ENCODE data around the gene ARHGEF2. TPM values are rescaled to one million over a fixed set of nuclear protein-coding genes. Genes with fewer than 3 reads are reported as not detected.

ARHGEF2 gene
- total and polyA plus RNA-seq, 2 of the 13 experiments (the other 11 are each of a cell fraction or from before 2014, with no cell fraction given), result 16.1 to 32.1 TPM

DNA sequence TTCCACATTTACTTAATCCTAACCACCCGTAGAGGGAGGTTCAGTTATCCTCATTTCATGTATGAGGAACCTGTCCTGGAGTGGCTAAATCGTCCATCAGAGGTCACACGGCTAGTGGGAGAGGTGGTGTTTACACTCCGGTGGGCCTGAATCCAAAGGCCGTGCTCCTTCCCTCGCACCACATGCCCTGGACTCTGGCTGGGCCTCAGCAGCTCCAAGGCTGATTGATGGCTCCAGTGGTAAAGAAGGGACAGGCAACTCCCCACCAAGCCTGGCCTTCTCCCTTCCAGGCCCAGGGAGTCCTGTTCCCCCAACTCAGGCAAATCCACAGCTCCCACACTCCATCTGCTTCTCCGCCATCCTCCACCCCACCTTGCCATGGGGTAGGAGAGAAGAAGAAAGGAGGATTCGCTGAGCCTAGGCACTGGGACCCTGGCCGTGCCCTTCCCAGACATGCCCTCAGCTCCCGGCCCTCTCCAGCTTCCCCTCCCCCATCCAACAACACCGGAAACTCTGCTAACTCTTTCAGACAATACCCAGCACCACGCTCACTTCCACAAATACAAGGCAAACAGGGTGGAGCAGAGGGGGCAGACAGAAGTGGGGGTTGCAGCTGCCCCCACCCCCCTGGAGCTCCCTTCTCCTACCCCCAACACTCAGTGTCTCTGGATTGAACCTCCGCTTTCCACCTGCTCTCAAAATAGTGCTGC is 10.9 kb downstream of the ARHGEF2 start (continued):
- TF ChIP-seq KIAA2018 (CRISPR knock-in tag; IDR thresholded peaks at IDR 0.05; ENCODE audit: borderline replicate concordance) (no peak), ZC3H13 (CRISPR knock-in tag; IDR thresholded peaks at IDR 0.05) (no peak), TEAD2 (CRISPR knock-in tag; IDR thresholded peaks at IDR 0.05) (no peak), ZNF781 (CRISPR knock-in tag; IDR thresholded peaks at IDR 0.05; ENCODE audit: borderline replicate concordance, not compliant biosample characterization) (no peak), ZNF121 (CRISPR knock-in tag; IDR thresholded peaks at IDR 0.05) (no peak), ARNT (IDR thresholded peaks at IDR 0.05) (no peak), ZNF331 (CRISPR knock-in tag; IDR thresholded peaks at IDR 0.05) (peak; percentile 67), TBX2 (CRISPR knock-in tag; IDR thresholded peaks at IDR 0.05; ENCODE audit: borderline replicate concordance) (peak; percentile 88), HCFC1 (IDR thresholded peaks at IDR 0.05; ENCODE audit: low read depth, low read length) (no peak), FOXP1 (IDR thresholded peaks at IDR 0.05) (no peak), FOXP1 (CRISPR knock-in tag; IDR thresholded peaks at IDR 0.05) (no peak), TOPORS (CRISPR knock-in tag; IDR thresholded peaks at IDR 0.05) (no peak), TARDBP (CRISPR knock-in tag; IDR thresholded peaks at IDR 0.05) (peak; percentile 57; the same call in 1 of the 2 replicates), ZNF703 (CRISPR knock-in tag; IDR thresholded peaks at IDR 0.05; ENCODE audit: borderline replicate concordance) (no peak), PHF5A (CRISPR knock-in tag; IDR thresholded peaks at IDR 0.05; ENCODE audit: low read depth, unreplicated experiment) (no peak), TMF1 (CRISPR knock-in tag; IDR thresholded peaks at IDR 0.05; ENCODE audit: low read depth) (no peak), RBM22 (optimal IDR thresholded peaks at IDR 0.05; ENCODE audit: low read length) (no peak)
- TF ChIP-seq, protein P1, sequence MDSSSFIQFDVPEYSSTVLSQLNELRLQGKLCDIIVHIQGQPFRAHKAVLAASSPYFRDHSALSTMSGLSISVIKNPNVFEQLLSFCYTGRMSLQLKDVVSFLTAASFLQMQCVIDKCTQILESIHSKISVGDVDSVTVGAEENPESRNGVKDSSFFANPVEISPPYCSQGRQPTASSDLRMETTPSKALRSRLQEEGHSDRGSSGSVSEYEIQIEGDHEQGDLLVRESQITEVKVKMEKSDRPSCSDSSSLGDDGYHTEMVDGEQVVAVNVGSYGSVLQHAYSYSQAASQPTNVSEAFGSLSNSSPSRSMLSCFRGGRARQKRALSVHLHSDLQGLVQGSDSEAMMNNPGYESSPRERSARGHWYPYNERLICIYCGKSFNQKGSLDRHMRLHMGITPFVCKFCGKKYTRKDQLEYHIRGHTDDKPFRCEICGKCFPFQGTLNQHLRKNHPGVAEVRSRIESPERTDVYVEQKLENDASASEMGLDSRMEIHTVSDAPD (CRISPR knock-in tag; IDR thresholded peaks at IDR 0.05), result no peak
- TF ChIP-seq, protein P2, sequence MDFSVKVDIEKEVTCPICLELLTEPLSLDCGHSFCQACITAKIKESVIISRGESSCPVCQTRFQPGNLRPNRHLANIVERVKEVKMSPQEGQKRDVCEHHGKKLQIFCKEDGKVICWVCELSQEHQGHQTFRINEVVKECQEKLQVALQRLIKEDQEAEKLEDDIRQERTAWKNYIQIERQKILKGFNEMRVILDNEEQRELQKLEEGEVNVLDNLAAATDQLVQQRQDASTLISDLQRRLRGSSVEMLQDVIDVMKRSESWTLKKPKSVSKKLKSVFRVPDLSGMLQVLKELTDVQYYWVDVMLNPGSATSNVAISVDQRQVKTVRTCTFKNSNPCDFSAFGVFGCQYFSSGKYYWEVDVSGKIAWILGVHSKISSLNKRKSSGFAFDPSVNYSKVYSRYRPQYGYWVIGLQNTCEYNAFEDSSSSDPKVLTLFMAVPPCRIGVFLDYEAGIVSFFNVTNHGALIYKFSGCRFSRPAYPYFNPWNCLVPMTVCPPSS (IDR thresholded peaks at IDR 0.05), result no peak

All from HepG2 (cell line).